Suprapubic skin (tissue), 4 donors: ENCODE results near the gene ATAD3B.

Source experiments
- POLR2A ChIP-seq, 2 donors: fragments of 450-650 bp; IDR thresholded peaks; one replicate each; pipeline ENCODE4 v1.6.1; 2017; ENCODE audit warnings: antibody characterized with exemption in 2 of 2, mild to moderate bottlenecking in 2 of 2, moderate library complexity in 2 of 2
- POLR2AphosphoS5 ChIP-seq, 3 donors: sonication (generic); formaldehyde crosslinking; IDR thresholded peaks; one replicate each; pipeline ENCODE4 v1.6.1; 2017; ENCODE audit warnings: antibody characterized with exemption in 3 of 3
- TF ChIP-seq, protein P1 (sequence below), 2 donors: fragments of 200-600 bp in 1 of 2; fragments of 450-650 bp in 1 of 2; sonication (generic) in 1 of 2; IDR thresholded peaks; one replicate each; pipeline ENCODE4 v1.5.1; 2016 to 2019; ENCODE audit warnings: antibody characterized with exemption in 2 of 2, mild to moderate bottlenecking in 1 of 2, moderate library complexity in 1 of 2

DNA sequence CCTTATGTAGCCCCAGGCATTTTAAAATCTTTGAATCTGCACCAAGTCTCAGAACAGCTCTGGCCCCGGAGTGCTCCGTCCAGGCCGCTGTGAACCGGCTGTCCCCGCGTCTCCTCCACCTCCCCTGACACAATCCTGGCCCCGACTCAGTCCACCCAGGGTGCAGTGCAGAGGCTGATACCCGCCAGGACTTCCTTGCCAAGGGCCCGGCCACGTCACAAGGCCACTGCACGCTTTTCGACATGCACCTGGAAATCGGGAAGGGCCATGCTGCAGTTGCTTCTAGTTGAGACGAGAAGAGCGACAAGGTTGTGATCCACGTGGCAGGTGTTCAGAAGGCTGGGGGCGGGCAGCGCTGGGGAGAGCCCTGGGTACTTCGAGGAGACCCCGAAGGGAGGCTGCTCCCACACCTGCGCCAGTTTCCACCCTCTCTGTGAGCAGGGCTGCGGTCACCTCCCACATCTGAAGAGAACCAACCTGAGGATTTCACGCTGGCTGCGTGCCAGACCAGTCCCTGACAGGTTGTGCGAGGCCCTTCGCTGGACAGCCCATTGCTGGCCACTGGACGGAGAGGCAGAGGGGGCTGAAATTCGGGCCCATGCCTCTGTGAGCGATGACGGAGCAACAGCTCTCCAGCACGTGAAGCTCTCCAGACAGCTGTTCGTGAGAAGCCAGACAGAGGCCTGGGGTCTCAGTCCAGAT, 29.3 kb upstream of the ATAD3B start:
- TF ChIP-seq, protein P1, sequence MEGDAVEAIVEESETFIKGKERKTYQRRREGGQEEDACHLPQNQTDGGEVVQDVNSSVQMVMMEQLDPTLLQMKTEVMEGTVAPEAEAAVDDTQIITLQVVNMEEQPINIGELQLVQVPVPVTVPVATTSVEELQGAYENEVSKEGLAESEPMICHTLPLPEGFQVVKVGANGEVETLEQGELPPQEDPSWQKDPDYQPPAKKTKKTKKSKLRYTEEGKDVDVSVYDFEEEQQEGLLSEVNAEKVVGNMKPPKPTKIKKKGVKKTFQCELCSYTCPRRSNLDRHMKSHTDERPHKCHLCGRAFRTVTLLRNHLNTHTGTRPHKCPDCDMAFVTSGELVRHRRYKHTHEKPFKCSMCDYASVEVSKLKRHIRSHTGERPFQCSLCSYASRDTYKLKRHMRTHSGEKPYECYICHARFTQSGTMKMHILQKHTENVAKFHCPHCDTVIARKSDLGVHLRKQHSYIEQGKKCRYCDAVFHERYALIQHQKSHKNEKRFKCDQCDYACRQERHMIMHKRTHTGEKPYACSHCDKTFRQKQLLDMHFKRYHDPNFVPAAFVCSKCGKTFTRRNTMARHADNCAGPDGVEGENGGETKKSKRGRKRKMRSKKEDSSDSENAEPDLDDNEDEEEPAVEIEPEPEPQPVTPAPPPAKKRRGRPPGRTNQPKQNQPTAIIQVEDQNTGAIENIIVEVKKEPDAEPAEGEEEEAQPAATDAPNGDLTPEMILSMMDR (IDR thresholded peaks at IDR 0.05): no peak
- no peak for TF ChIP-seq POLR2A (IDR thresholded peaks at IDR 0.05)
- no peak for TF ChIP-seq POLR2AphosphoS5 (IDR thresholded peaks at IDR 0.05)
